DMS114 treated with DMSO at 0.1 percent for 48 hours (cell line): ENCODE data around the gene ANKRD44.

Experiments
- DNase-seq: peaks from one replicate; lab custom pipeline; 2025; ENCODE audit not compliant: unreplicated experiment; lab: John Stamatoyannopoulos, UW

ANKRD44 gene

DNA sequence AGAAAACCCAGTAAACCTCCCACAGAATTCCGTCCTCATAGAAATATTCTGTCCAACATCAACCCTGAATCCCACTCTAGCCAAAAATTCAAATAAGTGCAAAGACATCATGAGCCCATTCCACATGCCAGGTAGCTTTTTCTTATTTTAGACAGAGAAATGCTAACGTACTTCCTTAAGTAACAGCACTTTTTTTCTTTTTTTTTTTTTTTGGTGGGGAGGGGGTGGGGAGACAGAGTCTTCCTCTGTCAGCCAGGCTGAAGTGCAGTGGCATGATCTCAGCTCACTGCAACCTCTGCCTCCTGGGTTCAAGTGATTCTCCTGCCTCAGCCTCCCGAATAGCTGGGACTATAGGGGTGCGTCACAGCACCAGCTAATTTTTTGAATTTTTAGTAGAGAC, 45.5 kb downstream of the ANKRD44 start:
- DNase-seq, result no peak

GRCh38 chr2:197264332-197264731, 46.2 kb downstream of the ANKRD44 start:
- DNase-seq, result no peak

- DNase-seq, result no peak
These were observed 47.5 kb downstream of the ANKRD44 start for GRCh38 chr2:197263077-197263476.

- DNase-seq, result no peak
These were observed 48.8 kb downstream of the ANKRD44 start for GRCh38 chr2:197261808-197262226.

DNA sequence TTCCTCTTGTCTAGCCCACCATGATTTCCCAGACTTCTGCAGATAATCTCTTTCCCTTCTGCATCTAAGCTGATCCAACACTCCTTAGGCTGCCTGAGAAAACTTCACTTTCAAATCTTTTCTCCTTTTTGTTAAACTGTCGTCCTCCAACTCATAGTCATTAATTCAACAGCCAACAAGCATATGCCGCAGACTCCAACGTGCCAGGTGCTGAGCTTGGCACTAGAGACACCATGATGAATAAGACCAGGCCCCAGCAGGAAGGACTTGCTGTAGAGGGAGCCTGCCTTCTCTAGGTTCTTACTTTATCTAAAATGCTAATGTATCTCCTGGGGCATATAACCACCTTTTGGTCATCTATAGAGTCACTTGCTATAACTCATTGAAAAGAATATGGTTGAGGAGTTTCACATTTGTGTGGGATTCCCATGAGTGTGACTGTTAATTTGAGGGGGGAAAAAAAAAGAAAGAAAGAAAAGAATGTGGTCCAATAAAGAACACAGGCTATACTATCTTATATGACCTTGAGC, 51.0 kb downstream of the ANKRD44 start:
- DNase-seq, result no peak

- DNase-seq, result no peak
These were observed 52.0 kb downstream of the ANKRD44 start for GRCh38 chr2:197258580-197258979.

- no peak for DNase-seq
These were observed 53.9 kb downstream of the ANKRD44 start for GRCh38 chr2:197256547-197257170.

DNA sequence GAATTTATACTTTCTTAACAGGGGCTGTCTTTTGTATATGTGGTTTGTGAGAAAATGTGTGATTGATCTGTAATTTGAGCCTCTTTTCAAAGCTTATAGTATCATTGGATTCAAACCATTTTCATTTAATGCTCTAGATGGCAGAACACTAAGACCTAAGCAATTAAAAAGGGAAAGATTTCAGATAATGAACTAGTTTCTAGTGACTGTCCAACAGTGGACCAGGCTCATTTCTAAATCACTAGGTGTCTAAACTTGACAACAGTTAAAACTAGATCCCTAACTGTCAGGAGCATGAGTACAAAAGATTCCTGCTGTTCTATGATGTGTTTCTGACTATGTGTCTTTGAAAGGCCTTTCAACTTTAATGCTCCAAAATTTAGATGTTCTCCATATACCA, 54.6 kb downstream of the ANKRD44 start:
- DNase-seq, result no peak

- DNase-seq, result no peak
These were observed 55.0 kb downstream of the ANKRD44 start for GRCh38 chr2:197255543-197255942.

- no peak for DNase-seq
These were observed 55.6 kb downstream of the ANKRD44 start for GRCh38 chr2:197254776-197255530.

- no peak for DNase-seq
These were observed 59.0 kb downstream of the ANKRD44 start for GRCh38 chr2:197251576-197251975.

GRCh38 chr2:197251163-197251562, 59.4 kb downstream of the ANKRD44 start:
- no peak for DNase-seq

GRCh38 chr2:197250084-197250397, 60.5 kb downstream of the ANKRD44 start:
- no peak for DNase-seq

DNA sequence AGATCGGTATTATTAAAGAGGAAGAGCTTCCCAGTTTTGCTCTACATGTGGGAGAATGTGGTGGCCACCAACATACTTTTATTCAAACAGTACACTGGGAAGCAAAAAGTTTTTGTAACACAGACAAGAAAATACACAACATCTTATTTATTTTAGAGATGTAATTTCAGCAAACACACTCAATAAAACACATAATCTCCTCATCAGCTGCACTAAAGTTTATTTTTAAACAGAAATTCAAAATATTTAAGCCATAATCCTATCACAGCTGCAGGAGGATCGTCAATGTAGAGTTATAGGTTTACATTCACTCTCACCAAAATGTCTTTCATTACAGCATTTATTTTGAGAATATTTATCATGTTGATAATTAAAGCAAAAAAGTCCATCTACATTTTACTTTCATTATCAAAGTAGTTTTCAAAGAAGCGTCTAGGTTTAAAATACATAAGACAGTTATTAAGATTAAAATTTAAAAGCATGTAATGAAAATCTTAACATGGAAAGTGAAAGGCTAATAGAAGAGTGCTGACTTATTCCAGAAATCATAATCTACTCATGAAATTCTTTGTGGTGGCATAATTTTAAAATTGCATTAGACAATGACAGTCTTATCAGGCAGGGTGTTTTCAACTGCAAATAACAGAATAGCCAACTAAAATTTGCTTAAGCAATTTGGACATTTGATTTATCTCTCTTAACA, 61.0 kb downstream of the ANKRD44 start:
- no peak for DNase-seq

GRCh38 chr2:197248623-197249022, 62.0 kb downstream of the ANKRD44 start:
- no peak for DNase-seq

DNA sequence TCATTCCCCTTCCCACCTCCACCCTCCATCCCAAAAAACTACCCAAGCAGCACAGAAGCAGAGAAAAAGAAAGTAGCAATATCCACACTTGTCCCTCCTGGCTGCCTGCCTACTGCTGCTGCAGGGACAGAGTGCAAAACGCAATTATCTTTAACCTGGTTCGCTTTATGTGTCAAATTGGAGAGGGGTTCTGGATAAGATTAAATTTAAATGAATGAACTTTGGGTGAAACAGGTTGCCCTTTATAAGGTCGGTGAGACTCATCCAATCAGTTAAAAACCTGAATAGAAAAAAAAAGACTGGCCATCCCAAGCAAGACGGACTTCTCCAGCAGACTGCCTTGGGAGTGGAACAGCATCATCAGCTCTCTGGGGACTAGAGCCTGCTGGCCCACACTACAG, 62.6 kb downstream of the ANKRD44 start:
- DNase-seq, result no peak

GRCh38 chr2:197247083-197247482, 63.5 kb downstream of the ANKRD44 start:
- DNase-seq, result no peak

DNA sequence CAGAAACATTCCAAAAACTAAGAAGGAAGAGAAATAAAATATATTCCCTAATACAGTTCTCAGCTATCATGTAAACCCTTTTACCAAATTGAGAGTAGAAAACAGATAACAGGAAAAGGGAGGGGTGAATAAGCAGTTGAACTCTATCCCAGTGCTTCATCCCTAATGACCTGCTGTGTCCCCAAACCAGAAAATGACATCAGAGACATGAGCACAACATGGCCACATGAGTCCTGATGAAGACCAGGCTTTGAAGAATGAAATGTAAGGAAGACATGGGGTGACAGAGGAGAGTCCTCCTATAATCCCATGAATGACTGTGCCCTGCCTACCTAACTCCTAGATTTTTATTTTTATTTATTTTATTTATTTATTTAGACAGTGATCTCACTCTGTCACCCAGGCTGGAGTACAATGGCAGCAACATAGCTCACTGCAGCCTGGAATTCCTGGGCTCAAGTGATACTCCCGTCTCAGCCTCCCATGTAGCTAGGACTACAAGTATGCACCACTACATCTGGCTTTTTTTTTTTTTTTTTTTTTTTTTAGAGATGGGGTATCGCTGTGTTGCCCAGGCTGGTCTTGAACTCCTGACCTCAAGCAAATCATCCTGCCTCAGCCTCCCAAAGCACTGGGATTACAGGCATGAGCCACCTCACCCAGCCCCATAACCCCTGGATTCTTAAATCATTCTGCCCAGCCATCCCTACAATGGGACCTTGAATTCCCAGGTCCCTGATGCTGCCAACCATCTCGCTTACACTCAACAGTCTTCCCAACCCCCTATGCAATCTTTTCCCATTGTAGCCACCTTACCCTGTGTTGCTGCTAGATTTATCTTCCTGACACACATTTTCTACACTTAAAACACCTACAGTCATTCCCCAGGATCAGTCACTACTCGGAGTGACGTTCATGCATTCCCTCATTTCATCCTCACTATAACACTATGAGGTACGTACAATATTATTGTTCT, 64.5 kb downstream of the ANKRD44 start:
- DNase-seq, result no peak

DNA sequence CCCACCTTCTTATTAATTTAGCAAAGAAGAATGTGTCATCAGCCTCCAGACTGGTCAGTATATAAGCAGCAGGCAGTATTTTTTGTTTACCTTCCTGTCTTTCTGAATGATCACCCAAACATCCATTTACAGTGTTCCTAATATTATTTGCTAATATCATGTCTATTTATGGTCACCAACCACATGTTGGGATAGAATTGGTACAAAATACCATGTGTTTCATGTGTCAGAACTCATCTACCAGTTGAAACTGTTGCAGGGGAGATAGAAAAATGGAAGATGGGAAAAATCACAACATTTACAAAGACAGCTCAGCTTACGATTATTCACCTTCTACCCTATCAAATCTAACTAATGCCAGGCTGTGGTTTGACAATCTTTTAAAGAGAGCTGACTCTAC, 66.2 kb downstream of the ANKRD44 start:
- DNase-seq, result no peak

DNA sequence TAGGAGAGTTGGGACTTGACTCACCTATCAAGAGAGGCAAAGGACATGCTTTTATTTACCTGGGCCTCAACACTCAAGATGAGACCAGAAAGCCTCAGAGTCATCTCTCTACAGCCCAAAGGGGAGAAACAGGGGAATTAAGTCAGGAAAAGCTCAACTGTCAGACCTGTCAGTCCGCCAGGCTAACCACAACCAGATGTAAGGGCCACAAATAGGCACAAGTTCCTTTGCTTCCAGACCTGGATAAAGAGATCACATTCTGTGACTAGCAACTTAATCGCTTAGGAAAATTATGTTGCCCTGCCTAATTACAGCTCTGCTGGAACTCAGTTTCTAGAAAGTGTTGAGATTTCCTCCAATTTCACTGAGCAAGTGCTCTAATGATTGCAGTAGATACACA, 67.9 kb downstream of the ANKRD44 start:
- DNase-seq, result no peak

DNA sequence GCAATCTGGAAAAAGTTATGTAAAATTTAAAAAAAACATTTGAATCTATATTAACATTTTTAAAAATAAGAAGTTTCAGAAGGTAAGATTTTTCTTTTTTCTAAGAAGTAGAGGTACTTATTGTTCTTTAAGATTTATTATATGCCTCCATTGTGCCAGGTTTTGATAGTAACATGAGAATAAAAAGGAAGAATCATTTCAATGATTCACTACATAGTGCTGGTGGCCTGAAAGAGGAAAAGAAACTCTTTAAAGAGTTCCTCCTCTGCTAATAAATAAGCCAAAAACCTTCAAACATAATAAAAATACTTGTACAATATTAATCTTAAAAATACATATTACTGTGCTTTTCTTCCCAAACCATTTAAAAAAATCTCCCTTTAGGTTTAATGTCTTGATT, 69.0 kb downstream of the ANKRD44 start:
- DNase-seq, result no peak
